Sigmoid colon (tissue), 7 donors: Measurements from ENCODE around the gene PTPRN. TPM values are rescaled to one million over a fixed set of nuclear protein-coding genes. Genes with fewer than 3 reads are reported as not detected.

Source experiments
- DNase-seq: peaks from one replicate; pipeline ENCODE4 v3.0.0-alpha.2; 2019
- H3K27ac ChIP-seq, 4 donors: fragments of 200-600 bp; sonication (generic); one replicate each; pipeline ENCODE4 v1.5.1; 2016 to 2019; ENCODE audit warnings: mild to moderate bottlenecking in 1 of 4
- H3K27me3 ChIP-seq, 3 donors: fragments of 200-600 bp; sonication (generic); one replicate each; pipeline ENCODE4 v1.5.1; 2019; ENCODE audit warnings: mild to moderate bottlenecking in 1 of 3
- H3K36me3 ChIP-seq, 4 donors: fragments of 200-600 bp; sonication (generic); one replicate each; pipeline ENCODE4 v1.5.1; 2016 to 2019
- H3K4me1 ChIP-seq, 4 donors: fragments of 200-600 bp; sonication (generic); one replicate each; pipeline ENCODE4 v1.5.1; 2017 to 2019
- H3K4me3 ChIP-seq, 4 donors: fragments of 200-600 bp; sonication (generic); one replicate each; pipeline ENCODE4 v1.5.1; 2017 to 2019; ENCODE audit warnings: mild to moderate bottlenecking in 2 of 4, moderate library complexity in 1 of 4
- H3K9me3 ChIP-seq, 4 donors: fragments of 200-600 bp in 3 of 4; sonication (generic) in 3 of 4; one replicate each; pipeline versions ENCODE4 v1.5.1 to v1.6.1; 2013 to 2019
- EP300 ChIP-seq, 4 donors: sonication (generic); formaldehyde crosslinking; IDR thresholded peaks; one replicate each; pipeline ENCODE4 v1.6.1; 2017; ENCODE audit warnings: antibody characterized with exemption in 4 of 4
- POLR2A ChIP-seq, 2 donors: fragments of 450-650 bp; IDR thresholded peaks; one replicate each; pipeline ENCODE4 v1.6.1; 2016; ENCODE audit warnings: antibody characterized with exemption in 2 of 2, mild to moderate bottlenecking in 2 of 2, moderate library complexity in 2 of 2
- POLR2AphosphoS5 ChIP-seq, 4 donors: sonication (generic); formaldehyde crosslinking; IDR thresholded peaks; one replicate each; pipeline ENCODE4 v1.6.1; 2017; ENCODE audit warnings: antibody characterized with exemption in 4 of 4
- WGBS, 2 donors: extraction: QIAGEN DNeasy Blood & Tissue Kit; methylation state at CpG; one replicate each; pipeline ENCODE4 v1.1.7; 2013; 5-methylcytosine and 5-hydroxymethylcytosine counted together
- intact Hi-C: fragments of 100-400 bp; cut with DNase I; formaldehyde crosslinking; loops from one replicate; pipeline ENCODE4 v1.15.1; 2023
- polyA plus RNA-seq, 3 donors: library from polyadenylated mRNA; stranded (reverse); fragments of 200-250 nt; gene quantifications; one replicate each; pipeline ENCODE4 v1.2.3, GENCODE V29; 2013
- total RNA-seq, 4 donors: library from RNA; depleted of rRNA; stranded (reverse); fragments of >200 nt; gene quantifications; one replicate each; pipeline ENCODE4 v1.1.0, GENCODE V29; 2016
- TF ChIP-seq, protein P1 (sequence below), 4 experiments: fragments of 450-650 bp in 3 of 4; fragments of 200-600 bp in 1 of 4; IDR thresholded peaks; one replicate each; pipeline ENCODE4 v1.5.1; 2016 to 2019; ENCODE audit warnings: antibody characterized with exemption in 4 of 4, mild to moderate bottlenecking in 3 of 4, moderate library complexity in 2 of 4
- donor health status: healthy with polysubstance abuse.
- donor health status: Bipolar disorder and iron deficiency.
- donor health status: healthy.

The PTPRN gene
- total and polyA plus RNA-seq, 7 donors, result 1.2 to 8.8 (median 7.8) TPM; not detected in 2

DNA sequence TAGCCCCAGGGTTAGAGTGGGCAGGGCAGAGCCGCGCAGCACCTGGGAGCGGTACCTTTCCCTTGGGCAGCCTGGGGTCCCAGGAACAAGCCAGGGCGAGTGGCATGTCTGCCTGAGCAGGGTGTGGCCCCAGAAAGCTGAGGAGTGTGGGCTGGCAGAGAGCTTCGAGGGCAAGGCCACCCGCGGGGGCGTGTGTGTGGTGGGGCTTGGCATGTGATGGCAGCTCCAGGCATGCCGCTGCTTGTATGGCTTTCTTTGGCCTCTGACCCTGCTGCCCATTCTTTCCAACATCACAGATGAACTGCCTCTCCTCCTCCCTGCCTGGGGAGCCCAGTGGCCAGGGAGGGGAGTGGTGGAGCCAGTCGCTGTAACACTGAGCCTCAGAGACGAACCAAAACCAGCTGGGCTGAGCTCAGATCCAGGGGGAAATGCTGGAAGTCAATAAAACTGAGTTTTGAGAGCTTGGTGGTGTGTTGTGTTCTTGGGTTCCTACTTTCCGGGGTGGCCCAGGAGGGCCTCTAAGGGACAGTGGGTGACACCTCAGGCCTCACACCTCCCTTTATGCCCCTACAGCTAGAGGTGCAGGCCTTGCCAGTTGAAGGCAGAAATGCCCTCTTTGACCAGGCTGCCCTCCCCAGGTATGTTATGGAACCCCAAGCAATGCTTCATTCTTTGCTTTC lies 22.6 kb downstream of the PTPRN start:
- 84 to 87% methylated on average over 12 of the region's 12 CpGs for WGBS, 2 donors
- Histone ChIP-seq H3K27ac (peak overlapping the region in 3 of 4 donors; percentile 19 to 40 (median 32)), H3K27me3 (no peaks in the 10 kb centered on the region), H3K36me3 (peaks cover 28 to 44% (median 38%) of the 10 kb centered on the region in 4 donors), H3K9me3 (no peaks in the 10 kb centered on the region), H3K4me1 (peaks cover 0 to 20% (median 14%) of the 10 kb centered on the region in 4 donors), H3K4me3 (no peak overlapping the region)
- intact Hi-C loops, result no loop called here
- TF ChIP-seq, protein P1, sequence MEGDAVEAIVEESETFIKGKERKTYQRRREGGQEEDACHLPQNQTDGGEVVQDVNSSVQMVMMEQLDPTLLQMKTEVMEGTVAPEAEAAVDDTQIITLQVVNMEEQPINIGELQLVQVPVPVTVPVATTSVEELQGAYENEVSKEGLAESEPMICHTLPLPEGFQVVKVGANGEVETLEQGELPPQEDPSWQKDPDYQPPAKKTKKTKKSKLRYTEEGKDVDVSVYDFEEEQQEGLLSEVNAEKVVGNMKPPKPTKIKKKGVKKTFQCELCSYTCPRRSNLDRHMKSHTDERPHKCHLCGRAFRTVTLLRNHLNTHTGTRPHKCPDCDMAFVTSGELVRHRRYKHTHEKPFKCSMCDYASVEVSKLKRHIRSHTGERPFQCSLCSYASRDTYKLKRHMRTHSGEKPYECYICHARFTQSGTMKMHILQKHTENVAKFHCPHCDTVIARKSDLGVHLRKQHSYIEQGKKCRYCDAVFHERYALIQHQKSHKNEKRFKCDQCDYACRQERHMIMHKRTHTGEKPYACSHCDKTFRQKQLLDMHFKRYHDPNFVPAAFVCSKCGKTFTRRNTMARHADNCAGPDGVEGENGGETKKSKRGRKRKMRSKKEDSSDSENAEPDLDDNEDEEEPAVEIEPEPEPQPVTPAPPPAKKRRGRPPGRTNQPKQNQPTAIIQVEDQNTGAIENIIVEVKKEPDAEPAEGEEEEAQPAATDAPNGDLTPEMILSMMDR (IDR thresholded peaks at IDR 0.05), result no peak
- no peak for TF ChIP-seq POLR2AphosphoS5 (IDR thresholded peaks at IDR 0.05)
- TF ChIP-seq EP300 (IDR thresholded peaks at IDR 0.05), result no peak
- DNase-seq, result peak; percentile 61

DNA sequence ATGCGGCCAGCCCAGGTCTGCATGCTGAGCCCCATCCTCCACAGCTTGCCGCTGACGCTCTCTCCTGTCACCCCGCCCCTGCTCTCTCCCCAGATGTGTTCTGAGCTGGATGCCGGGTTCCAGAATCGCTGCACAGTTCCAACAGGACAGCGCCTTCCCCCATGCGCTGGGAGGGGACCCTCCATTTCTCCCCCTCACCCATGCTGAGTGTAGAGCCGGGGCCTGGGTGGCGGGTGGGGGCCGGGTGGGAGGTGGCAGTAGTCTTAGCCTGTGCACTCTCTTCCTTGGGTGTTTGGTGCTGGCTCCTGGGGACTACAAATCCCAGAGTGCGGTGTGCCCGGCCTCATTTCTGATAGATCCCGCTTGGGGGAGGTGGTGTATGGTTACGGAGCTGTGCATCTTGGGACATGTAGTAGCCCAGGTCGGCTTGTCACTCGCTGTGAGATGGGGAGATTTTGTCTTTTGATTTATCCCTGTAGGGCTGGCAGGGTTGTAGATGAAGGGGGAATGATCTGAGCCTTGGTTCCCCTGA lies 23.2 kb downstream of the PTPRN start:
- WGBS, 2 donors, result 87 to 92% methylated on average over 17 of the region's 17 CpGs
- H3K4me3 ChIP-seq, result no peak overlapping the region
- H3K27me3 ChIP-seq, result no peaks in the 10 kb centered on the region
- H3K4me1 ChIP-seq, result peaks cover 0 to 26% (median 19%) of the 10 kb centered on the region in 4 donors
- peaks cover 28 to 50% (median 42%) of the 10 kb centered on the region in 4 donors for H3K36me3 ChIP-seq
- no peaks in the 10 kb centered on the region for H3K9me3 ChIP-seq
- H3K27ac ChIP-seq, result peak overlapping the region; percentile 14 to 33 (median 26)
- DNase-seq, result peak; percentile 67
- intact Hi-C loops, result no loop called here
- TF ChIP-seq, protein P1 (IDR thresholded peaks at IDR 0.05), result no peak
- TF ChIP-seq POLR2AphosphoS5 (IDR thresholded peaks at IDR 0.05) (no peak), EP300 (IDR thresholded peaks at IDR 0.05) (no peak), POLR2A (IDR thresholded peaks at IDR 0.05) (no peak)

DNA sequence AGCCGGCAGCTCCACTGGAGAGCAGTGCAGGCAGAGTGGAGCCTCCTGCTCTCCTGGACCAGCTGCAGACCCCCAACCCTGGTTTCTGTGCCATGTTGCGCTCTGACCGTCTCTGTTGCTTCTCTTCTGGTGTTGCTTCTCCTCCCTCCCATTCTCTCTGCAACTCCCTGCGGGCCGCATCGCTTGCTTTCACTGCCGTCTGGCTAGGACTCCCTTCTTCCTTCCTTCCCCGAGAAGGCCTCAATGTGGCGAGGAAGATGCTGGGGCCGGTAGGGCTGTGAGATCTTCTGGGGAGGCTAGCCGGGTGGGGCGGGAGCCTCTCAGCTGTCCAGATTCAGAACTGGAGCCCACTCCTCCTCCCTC lies 23.8 kb downstream of the PTPRN start:
- Histone ChIP-seq H3K9me3 (no peaks in the 10 kb centered on the region), H3K27me3 (no peaks in the 10 kb centered on the region), H3K27ac (peak overlapping the region in 3 of 4 donors; percentile 14 to 33 (median 32)), H3K4me1 (peaks cover 0 to 32% (median 26%) of the 10 kb centered on the region in 4 donors), H3K4me3 (no peak overlapping the region), H3K36me3 (peaks cover 28 to 56% (median 45%) of the 10 kb centered on the region in 4 donors)
- no peak for DNase-seq
- no peak for TF ChIP-seq POLR2AphosphoS5 (IDR thresholded peaks at IDR 0.05)
- TF ChIP-seq, protein P1 (IDR thresholded peaks at IDR 0.05), result no peak
- TF ChIP-seq EP300 (IDR thresholded peaks at IDR 0.05), result no peak
- no peak for TF ChIP-seq POLR2A (IDR thresholded peaks at IDR 0.05)
- 95 to 97% methylated on average over 12 of the region's 12 CpGs for WGBS, 2 donors
- intact Hi-C loops, result no loop called here

DNA sequence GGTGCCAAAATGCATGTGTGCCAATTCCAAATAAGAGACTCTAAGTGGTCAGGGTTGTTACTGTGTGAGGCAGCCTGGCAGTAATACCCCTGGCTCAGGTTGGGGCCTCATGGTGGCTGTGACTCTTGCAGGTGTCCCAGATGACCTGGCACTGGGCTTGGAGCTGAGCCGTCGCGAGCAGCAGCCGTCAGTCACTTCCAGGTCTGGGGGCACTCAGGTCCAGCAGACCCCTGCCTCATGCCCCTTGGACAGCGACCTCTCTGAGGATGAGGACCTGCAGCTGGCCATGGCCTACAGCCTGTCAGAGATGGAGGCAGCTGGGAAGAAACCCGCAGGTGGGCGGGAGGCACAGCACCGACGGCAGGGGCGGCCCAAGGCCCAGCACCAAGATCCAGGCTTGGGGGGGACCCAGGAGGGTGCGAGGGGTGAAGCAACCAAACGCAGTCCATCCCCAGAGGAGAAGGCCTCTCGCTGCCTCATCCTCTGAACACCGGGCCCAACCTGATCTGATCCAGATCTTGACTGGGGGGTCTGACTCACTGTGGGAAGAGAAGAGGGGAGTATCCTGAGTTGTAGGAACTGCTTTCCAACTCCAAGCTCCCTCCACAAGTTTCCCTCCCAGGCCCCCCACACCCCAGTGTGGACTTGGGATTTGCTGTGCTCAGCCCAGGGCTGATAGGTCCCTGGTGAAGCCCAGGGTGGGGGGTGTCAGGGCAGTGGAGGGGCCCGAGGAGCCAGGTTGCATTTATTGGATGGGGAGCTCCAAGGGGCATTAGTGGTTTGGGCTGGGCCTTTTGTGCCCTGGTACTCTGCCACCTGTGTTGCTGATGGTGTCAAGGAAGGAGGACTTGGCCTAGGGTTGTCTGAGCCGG lies 24.5 kb downstream of the PTPRN start:
- DNase-seq, result peak; percentile 57
- H3K4me1 ChIP-seq, result peaks cover 0 to 33% (median 28%) of the 10 kb centered on the region in 4 donors
- H3K36me3 ChIP-seq, result peaks cover 28 to 56% (median 45%) of the 10 kb centered on the region in 4 donors
- H3K9me3 ChIP-seq, result no peaks in the 10 kb centered on the region
- H3K27ac ChIP-seq, result peak overlapping the region in 2 of 4 donors; percentile 13 to 14
- 93 to 95% methylated on average over 16 of the region's 16 CpGs for whole genome bisulfite sequencing, 2 donors
- TF ChIP-seq POLR2A (IDR thresholded peaks at IDR 0.05) (no peak), EP300 (IDR thresholded peaks at IDR 0.05) (no peak), POLR2AphosphoS5 (IDR thresholded peaks at IDR 0.05) (no peak)
- TF ChIP-seq, protein P1 (IDR thresholded peaks at IDR 0.05), result no peak
- no peak overlapping the region for H3K4me3 ChIP-seq
- H3K27me3 ChIP-seq, result no peaks in the 10 kb centered on the region
- intact Hi-C loops, result no loop called here
